A204.1 (cell line): ENCODE measurements around the gene MANBA.
A peak's percentile ranks its signal among the peaks of the same experiment; 100 is the strongest.
"Not testable (repeated sequence)": the region's sequence is repeated elsewhere in the genome, so short reads cannot be mapped to it uniquely, and the experiment has no call there.

Source experiments
- FAIRE-seq: peaks from 2 replicates; lab custom pipeline; 2012; peaks lifted over from hg19 to GRCh38; lab: Jason Lieb, UNC

MANBA gene

GRCh38 chr4:102761296-102761701 is 531 bp upstream of the MANBA start:
- FAIRE-seq = no peak

GRCh38 chr4:102759831-102760644 is 730 bp downstream of the MANBA start:
- no peak for FAIRE-seq

GRCh38 chr4:102758241-102759160 is 2.3 kb downstream of the MANBA start:
- no peak for FAIRE-seq

- no peak for FAIRE-seq
Observed at GRCh38 chr4:102757681-102758080, 3.1 kb downstream of the MANBA start.

GRCh38 chr4:102754044-102754443 is 6.7 kb downstream of the MANBA start:
- FAIRE-seq = peak; percentile 53

GRCh38 chr4:102751941-102752340 is 8.8 kb downstream of the MANBA start:
- no peak for FAIRE-seq

- FAIRE-seq = not testable (repeated sequence)
Observed at GRCh38 chr4:102743352-102743751, 17.4 kb downstream of the MANBA start.

GRCh38 chr4:102738802-102739201 is 22.0 kb downstream of the MANBA start:
- FAIRE-seq = not testable (repeated sequence)

- no peak for FAIRE-seq
Observed at GRCh38 chr4:102736636-102737549, 23.9 kb downstream of the MANBA start.

GRCh38 chr4:102735582-102735981 is 25.2 kb downstream of the MANBA start:
- FAIRE-seq = no peak

GRCh38 chr4:102734591-102735385 is 26.0 kb downstream of the MANBA start:
- FAIRE-seq = no peak

GRCh38 chr4:102734116-102734515 is 26.7 kb downstream of the MANBA start:
- FAIRE-seq = no peak

GRCh38 chr4:102733084-102733483 is 27.7 kb downstream of the MANBA start:
- no peak for FAIRE-seq

- FAIRE-seq = no peak
Observed at GRCh38 chr4:102732678-102733077, 28.1 kb downstream of the MANBA start.

- FAIRE-seq = no peak
Observed at GRCh38 chr4:102730968-102731533, 29.7 kb downstream of the MANBA start.

- FAIRE-seq = not testable (repeated sequence)
Observed at GRCh38 chr4:102729486-102729885, 31.3 kb downstream of the MANBA start.

- not testable (repeated sequence) for FAIRE-seq
Observed at GRCh38 chr4:102726919-102727318, 33.8 kb downstream of the MANBA start.

- FAIRE-seq = no peak
Observed at GRCh38 chr4:102726068-102726467, 34.7 kb downstream of the MANBA start.

- FAIRE-seq = no peak
Observed at GRCh38 chr4:102725229-102725628, 35.5 kb downstream of the MANBA start.

- no peak for FAIRE-seq
Observed at GRCh38 chr4:102723511-102723910, 37.3 kb downstream of the MANBA start.

- FAIRE-seq = no peak
Observed at GRCh38 chr4:102722740-102723139, 38.0 kb downstream of the MANBA start.
